Stimulated activated CD4-positive, alpha-beta T cell treated with anti-CD3 and anti-CD28 coated beads, Interleukin-4, amount 100 ng/mL, for 1 hour (primary cell): Measurements from ENCODE around the gene COMMD10.
"Not testable (repeated sequence)": the region's sequence is repeated elsewhere in the genome, so short reads cannot be mapped to it uniquely, and the experiment has no call there.

Source experiments
- DNase-seq: peaks from one replicate; pipeline ENCODE4 v3.0.0-alpha.2; 2020

COMMD10 gene

GRCh38 chr5:116098998-116099397 is 14.2 kb downstream of the COMMD10 start:
- no peak for DNase-seq

GRCh38 chr5:116104941-116105340 is 20.1 kb downstream of the COMMD10 start:
- not testable (repeated sequence) for DNase-seq

DNA sequence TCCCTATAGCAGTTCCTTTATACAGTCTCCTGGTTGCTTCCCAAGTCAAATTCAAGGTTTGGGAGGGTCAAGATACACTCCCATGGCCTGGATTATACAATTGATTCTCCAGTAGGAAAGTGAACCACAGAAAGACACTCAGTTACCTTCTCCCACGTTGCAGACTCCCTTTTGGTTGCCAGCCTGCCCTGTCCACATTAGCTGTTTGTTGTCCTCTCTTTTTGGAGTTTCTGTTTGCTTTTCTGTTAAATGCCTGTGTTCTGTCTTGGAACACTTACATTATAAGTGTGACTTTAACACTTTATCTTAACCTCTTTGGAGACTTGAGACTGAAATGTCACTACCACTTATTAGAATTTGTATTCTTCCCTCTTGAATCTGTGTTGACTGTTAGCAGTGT is 30.3 kb downstream of the COMMD10 start:
- no peak for DNase-seq

DNA sequence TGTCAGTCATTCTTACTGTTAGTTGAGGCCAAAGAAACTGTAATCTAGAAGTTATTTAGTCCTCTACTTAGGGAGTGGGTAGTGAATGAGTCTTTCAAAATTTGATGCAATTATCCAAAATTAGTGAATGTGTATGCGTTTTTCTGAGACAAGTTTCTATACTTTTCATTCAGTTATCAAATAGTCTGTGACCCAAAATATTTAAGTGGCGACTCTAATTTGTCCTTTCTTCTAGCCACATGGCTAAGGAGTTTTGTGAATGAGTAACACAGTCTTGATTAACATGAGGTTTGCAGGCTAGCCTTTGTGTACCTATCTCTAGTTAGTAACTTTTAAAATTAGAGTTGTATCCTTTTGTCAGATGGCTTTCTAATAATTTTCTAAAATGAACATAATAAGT is 45.6 kb downstream of the COMMD10 start:
- no peak for DNase-seq

DNA sequence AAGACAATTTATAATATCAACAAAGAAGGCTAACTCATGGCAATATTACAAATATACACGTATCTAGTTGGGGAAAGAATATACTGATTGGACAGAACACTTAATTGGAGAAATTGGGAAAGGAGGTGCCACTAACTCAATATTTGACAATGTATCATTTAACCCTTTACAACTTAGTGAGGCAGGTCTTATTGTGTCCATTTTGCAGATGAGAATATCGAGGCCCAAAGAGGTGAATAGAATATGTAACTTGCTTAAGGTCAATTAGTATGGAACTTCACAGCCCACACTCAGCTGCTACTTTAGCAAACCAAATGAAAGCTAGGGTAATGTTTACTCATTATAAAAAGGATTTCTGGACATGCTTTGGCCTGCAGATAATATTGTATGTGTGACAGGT is 46.2 kb downstream of the COMMD10 start:
- no peak for DNase-seq

DNA sequence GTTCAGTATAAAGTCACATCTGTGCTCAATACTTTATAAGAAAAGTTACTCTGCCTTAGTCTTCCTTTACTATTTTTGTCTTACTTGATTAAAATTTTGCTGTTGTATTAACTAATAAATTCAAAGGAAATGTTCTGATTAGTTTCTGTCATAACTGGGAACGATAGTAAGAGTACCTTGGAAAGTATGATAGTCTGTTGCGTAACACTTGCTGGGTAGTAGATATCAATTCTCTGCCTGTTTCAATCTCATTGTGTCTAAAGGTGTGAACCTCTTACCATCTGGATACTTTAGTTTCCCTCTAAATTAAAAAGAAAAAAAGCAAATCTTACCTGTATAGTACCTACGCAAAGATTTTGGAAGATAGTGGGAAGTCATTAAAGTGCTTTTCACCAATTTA is 48.5 kb downstream of the COMMD10 start:
- DNase-seq, result no peak

GRCh38 chr5:116135344-116135743 is 50.5 kb downstream of the COMMD10 start:
- no peak for DNase-seq

- no peak for DNase-seq
Observed at GRCh38 chr5:116137544-116138378, 52.9 kb downstream of the COMMD10 start.

DNA sequence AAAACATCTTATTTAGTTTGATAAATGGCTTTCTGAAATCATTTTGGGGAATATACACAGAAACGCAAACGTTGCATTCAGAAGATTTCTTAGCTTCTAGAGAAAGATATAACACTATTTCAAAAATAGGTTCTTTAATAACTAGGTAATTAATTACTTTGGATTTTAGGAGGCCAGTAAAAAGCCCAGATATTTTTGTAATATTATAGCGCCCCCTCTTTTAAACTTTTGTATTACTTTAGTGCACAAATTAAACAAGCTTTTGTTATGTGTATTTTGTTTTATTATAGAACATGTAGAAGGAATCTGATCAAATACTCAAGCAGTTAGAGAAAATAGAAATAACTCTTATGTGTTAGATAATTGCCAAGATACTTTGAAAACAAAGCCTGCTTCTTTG is 57.7 kb downstream of the COMMD10 start:
- DNase-seq, result no peak

GRCh38 chr5:116144103-116144502 is 59.3 kb downstream of the COMMD10 start:
- no peak for DNase-seq

DNA sequence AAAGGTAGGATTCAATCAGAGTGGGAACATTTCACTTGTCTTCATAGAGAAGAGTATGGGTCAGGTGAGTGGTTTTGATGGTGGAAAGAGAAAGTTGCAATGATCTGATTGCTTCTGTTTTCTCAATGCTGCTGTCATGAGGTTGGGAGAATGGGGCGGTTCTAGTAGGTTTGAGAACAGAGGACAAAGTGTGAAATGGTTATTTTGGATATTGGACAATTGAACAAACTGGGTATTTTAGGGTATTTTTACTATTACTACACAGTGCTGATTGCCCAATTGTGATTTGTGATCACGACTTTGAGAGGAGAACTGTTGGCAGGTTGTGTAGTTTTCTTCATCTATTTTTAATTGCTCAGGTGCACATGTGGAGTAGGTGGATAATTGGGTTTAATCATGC is 60.2 kb downstream of the COMMD10 start:
- DNase-seq, result no peak

DNA sequence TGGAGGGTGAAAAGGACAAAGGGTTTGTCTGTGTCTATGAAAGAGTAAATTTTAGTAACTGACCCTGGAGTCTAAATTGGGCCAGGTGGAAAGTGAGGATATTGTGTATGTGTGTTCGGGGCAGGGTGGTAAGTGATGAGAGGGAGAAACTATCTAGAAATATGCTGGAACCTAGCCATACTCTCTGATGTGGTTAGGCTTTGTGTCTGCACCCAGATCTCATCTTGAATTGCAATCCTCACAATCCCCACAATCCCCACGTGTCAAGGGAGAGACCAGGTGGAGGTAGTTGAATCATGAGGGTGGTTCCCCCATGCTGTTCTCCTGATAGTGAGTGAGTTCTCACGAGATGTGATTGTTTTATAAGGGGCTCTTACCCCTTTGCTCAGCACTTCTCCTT is 60.6 kb downstream of the COMMD10 start:
- DNase-seq, result no peak

GRCh38 chr5:116152169-116152568 is 67.3 kb downstream of the COMMD10 start:
- no peak for DNase-seq

DNA sequence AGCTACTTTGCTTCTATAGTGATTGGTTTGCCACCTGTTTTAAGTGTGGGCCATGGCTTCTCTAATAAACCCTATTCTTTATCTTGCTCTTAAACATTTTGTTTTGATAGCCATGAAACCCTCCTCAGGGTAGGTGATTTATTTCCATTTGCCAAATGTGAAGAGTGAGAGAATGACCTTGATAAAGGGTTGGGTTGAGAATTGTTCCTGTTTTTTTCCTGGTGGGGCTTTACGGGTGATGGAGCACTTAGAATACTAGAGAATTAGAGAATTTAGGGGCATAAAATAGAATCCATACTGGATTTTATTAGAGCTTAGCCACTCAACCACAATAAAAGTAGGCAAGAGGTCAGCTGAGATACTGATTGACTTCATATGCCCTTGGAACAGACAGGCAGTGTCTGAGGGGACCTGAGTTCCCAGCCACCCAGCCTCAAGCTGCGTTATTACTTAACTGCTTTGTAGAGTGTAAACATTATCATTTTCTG is 68.9 kb downstream of the COMMD10 start:
- DNase-seq, result no peak

GRCh38 chr5:116154252-116154651 is 69.4 kb downstream of the COMMD10 start:
- no peak for DNase-seq

- no peak for DNase-seq
Observed at GRCh38 chr5:116154931-116155330, 70.1 kb downstream of the COMMD10 start.

- DNase-seq, result no peak
Observed at GRCh38 chr5:116157902-116158301, 73.1 kb downstream of the COMMD10 start.

DNA sequence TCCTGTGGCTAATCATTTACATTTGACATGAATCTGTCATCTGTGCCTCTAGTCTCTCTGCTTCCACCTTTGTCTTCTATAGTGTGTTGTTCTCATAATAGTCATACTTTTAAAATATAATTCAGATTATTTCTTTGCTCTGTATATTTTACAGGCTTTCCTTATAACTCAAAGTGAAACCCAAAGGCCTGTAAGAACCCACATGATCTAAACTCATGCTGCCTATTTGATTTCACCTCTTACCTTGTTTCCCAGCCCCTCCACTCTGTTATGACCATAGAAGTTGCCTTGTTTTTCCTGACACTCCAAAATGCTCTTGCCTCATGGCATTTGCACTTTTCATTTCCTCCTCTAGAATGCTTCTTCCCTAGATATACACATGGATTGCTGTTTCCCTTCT is 74.2 kb downstream of the COMMD10 start:
- no peak for DNase-seq

- no peak for DNase-seq
Observed at GRCh38 chr5:116174111-116174510, 89.3 kb downstream of the COMMD10 start.

DNA sequence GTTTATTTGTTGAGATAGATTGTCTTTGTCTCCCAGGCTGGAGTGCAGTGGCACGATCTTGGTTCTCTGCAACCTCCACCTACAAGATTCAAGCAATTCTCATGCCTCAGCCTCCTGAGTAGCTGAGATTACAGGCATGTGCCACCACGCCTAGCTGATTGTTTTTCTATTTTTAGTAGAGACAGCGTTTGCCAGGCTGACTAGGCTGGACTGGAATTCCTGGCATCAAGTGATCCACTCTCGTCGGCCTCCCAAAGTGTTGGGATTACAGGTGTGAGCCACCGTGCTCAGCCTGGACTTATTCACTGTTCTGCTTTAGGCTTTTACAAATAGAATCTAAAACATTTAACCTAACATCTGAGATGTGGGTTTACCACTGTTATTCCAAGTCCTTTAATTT is 91.3 kb downstream of the COMMD10 start:
- DNase-seq, result no peak

- no peak for DNase-seq
Observed at GRCh38 chr5:116178925-116179324, 94.1 kb downstream of the COMMD10 start.

DNA sequence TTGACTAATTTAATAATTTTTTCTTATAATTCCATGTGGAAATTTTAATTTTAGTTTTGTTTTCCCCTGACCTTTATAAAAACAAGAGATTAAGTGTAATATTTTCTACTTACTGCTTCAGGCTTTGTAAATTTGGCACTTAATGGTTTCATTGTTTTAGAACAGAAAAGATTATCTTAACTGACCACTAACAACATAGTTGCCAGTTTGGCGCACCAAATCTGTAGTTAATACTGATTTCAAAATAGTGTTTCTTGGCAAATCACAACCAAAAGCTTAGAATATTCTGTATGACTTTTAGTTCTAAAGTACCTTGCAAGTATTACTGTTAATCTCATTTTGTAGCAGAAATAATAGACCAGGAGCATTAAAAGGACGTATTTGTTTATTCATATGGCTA is 124.3 kb downstream of the COMMD10 start:
- DNase-seq, result no peak

GRCh38 chr5:116212225-116212624 is 127.4 kb downstream of the COMMD10 start:
- DNase-seq, result no peak

- no peak for DNase-seq
Observed at GRCh38 chr5:116216246-116216645, 131.4 kb downstream of the COMMD10 start.
